K562 (cell line): ENCODE results near the gene PPDPF. TPM values are rescaled to one million over a fixed set of nuclear protein-coding genes. Genes with fewer than 3 reads are reported as not detected.
A peak's percentile ranks its signal among the peaks of the same experiment; 100 is the strongest.

Experiments
- CTCF ChIP-seq, 3 experiments: IDR thresholded peaks in 2 of 3; conservative IDR thresholded peaks in 1 of 3; 2 replicates each; pipeline ENCODE4 v1.5.1; 2011 to 2012; ENCODE audit warnings: low read length in 3 of 3, mild to moderate bottlenecking in 3 of 3, control low read depth in 2 of 3, improper control_type of control experiment in 1 of 3, inconsistent platforms in 1 of 3, low read depth in 1 of 3, mixed read lengths in 1 of 3, moderate library complexity in 1 of 3; ENCODE audit not compliant: insufficient read depth in 2 of 3
- FOSL1 ChIP-seq: fragments of 200-800 bp; sonication (Bioruptor generic); conservative IDR thresholded peaks from 2 replicates; pipeline ENCODE4 v1.6.1; 2016; ENCODE audit warnings: missing genetic modification characterization, missing compliant biosample characterization
- SRSF1 ChIP-seq: fragments of 200-400 bp; formaldehyde crosslinking; IDR thresholded peaks from 2 replicates; pipeline ENCODE4 v1.6.1; 2017; ENCODE audit warnings: mild to moderate bottlenecking, low read depth, low read length, moderate library complexity
- ZNF280B ChIP-seq: fragments of 250-450 bp; sonication (Bioruptor Pico); IDR thresholded peaks from 2 replicates; pipeline ENCODE4 v1.5.1; 2021; ENCODE audit warnings: mild to moderate bottlenecking
- polyA plus RNA-seq, 8 experiments: library from polyadenylated mRNA; depleted of rRNA in 4 of 8; stranded (reverse) in 5 of 8; unstranded in 3 of 8; fragments of >200 nt; fragmentation: Nextera tagmentation in 2 of 8; fragmentation: Illumina TruSeq in 1 of 8; extraction: Ambion mirVana in 2 of 8; extraction: Trizol in 1 of 8; gene quantifications; 2 replicates each; pipeline versions ENCODE4 v1.2.1 to v1.2.3, GENCODE V29; 2011 to 2014; ENCODE audit warnings: inconsistent platforms in 1 of 8, missing spikeins in 1 of 8
- total RNA-seq, 7 experiments: library from RNA; depleted of rRNA in 6 of 7; stranded (reverse); fragments of >200 nt in 6 of 7; fragmentation: Illumina TruSeq in 2 of 7; extraction: Trizol in 2 of 7; gene quantifications; 2 replicates each; pipeline versions ENCODE4 v1.2.1 to v1.2.3, GENCODE V29; 2011 to 2021; ENCODE audit warnings: low replicate concordance in 1 of 7
- TF ChIP-seq, protein P1 (sequence below): fragments of 450-650 bp; IDR thresholded peaks from 2 replicates; pipeline ENCODE4 v1.6.1; 2017; ENCODE audit warnings: antibody characterized with exemption
- TF ChIP-seq, protein P2 (sequence below), 2 experiments: fragments of 450-650 bp; formaldehyde crosslinking in 1 of 2; IDR thresholded peaks; 2 replicates each; pipeline versions ENCODE4 v1.4.0 to v1.6.1; 2014 to 2020; ENCODE audit warnings: mild to moderate bottlenecking in 2 of 2, borderline replicate concordance in 1 of 2, low read depth in 1 of 2

The PPDPF gene
- total and polyA plus RNA-seq, 9 of the 15 experiments (the other 6 are each of a cell fraction or from before 2014, with no cell fraction given): 0.77 to 233 (median 10.5) TPM

DNA sequence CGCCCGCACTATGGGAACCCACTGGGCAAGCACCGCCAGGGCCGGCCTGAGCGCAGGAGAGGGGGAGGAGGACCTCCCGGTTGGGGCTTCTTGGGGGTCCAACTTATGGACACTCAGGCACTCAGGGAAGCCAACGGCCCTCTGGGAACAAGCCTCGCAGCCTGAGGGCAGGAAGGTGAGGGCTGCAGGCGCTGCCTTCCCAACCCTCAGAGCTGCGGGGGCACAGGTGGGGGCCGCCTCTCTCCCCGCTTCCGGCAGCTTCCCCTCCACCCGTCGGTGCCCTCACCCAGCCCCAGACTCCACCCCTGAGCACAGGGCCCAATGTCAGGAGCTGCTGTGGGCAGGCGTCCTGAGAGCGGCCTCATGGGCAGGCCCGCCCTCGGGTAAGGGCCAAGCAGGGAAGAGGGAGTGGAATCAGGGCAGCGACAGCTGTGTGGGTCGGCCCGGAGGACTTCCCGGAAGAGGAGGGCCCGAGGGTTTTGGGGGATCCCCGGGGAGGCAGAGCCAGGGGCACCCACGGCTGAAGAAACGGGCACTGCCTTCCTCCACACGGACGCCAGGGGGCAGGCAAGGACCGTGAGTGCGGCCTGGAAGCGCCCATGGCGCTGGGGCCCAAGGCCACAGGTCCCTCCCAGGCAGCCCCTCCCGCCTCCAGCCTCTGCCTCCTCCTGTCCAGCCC, 17.1 kb downstream of the PPDPF start (continued):
- no peak for TF ChIP-seq FOSL1
- no peak for TF ChIP-seq ZNF280B
- TF ChIP-seq, protein P1, sequence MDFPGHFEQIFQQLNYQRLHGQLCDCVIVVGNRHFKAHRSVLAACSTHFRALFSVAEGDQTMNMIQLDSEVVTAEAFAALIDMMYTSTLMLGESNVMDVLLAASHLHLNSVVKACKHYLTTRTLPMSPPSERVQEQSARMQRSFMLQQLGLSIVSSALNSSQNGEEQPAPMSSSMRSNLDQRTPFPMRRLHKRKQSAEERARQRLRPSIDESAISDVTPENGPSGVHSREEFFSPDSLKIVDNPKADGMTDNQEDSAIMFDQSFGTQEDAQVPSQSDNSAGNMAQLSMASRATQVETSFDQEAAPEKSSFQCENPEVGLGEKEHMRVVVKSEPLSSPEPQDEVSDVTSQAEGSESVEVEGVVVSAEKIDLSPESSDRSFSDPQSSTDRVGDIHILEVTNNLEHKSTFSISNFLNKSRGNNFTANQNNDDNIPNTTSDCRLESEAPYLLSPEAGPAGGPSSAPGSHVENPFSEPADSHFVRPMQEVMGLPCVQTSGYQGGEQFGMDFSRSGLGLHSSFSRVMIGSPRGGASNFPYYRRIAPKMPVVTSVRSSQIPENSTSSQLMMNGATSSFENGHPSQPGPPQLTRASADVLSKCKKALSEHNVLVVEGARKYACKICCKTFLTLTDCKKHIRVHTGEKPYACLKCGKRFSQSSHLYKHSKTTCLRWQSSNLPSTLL: no peak
- TF ChIP-seq, protein P2, sequence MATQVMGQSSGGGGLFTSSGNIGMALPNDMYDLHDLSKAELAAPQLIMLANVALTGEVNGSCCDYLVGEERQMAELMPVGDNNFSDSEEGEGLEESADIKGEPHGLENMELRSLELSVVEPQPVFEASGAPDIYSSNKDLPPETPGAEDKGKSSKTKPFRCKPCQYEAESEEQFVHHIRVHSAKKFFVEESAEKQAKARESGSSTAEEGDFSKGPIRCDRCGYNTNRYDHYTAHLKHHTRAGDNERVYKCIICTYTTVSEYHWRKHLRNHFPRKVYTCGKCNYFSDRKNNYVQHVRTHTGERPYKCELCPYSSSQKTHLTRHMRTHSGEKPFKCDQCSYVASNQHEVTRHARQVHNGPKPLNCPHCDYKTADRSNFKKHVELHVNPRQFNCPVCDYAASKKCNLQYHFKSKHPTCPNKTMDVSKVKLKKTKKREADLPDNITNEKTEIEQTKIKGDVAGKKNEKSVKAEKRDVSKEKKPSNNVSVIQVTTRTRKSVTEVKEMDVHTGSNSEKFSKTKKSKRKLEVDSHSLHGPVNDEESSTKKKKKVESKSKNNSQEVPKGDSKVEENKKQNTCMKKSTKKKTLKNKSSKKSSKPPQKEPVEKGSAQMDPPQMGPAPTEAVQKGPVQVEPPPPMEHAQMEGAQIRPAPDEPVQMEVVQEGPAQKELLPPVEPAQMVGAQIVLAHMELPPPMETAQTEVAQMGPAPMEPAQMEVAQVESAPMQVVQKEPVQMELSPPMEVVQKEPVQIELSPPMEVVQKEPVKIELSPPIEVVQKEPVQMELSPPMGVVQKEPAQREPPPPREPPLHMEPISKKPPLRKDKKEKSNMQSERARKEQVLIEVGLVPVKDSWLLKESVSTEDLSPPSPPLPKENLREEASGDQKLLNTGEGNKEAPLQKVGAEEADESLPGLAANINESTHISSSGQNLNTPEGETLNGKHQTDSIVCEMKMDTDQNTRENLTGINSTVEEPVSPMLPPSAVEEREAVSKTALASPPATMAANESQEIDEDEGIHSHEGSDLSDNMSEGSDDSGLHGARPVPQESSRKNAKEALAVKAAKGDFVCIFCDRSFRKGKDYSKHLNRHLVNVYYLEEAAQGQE (IDR thresholded peaks at IDR 0.05; ENCODE audit: borderline replicate concordance): peak; percentile 87
- TF ChIP-seq, protein P2 (CRISPR knock-in tag; IDR thresholded peaks at IDR 0.05; ENCODE audit: low read depth): no peak
- TF ChIP-seq SRSF1: no peak
- TF ChIP-seq CTCF (IDR thresholded peaks at IDR 0.05 in 2 of 3, conservative IDR thresholded peaks at IDR 0.05 in 1 of 3; ENCODE audit: insufficient read depth in 2 of 3, low read depth in 1 of 3, low read length in 3 of 3): peak; percentile 89 to 95 (median 92)
